Cardiac muscle cell (in vitro differentiated cells and primary cell): Measurements from ENCODE around the gene PRR19. TPM values are rescaled to one million over a fixed set of nuclear protein-coding genes. Genes with fewer than 3 reads are reported as not detected.

ENCODE experiments used
- DNase-seq, 2 donors: peaks; one replicate each; pipeline versions ENCODE4 v3.0.0 to v3.0.0-alpha.2; 2010 to 2017; ENCODE audit warnings: low read depth in 1 of 2, low spot score in 1 of 2
- H3K27ac ChIP-seq: fragments of 200-600 bp; sonication (generic); 2 replicates; pipeline ENCODE4 v1.5.1; 2016
- H3K27me3 ChIP-seq: fragments of 200-600 bp; sonication (generic); 2 replicates; pipeline ENCODE4 v1.6.0; 2016; ENCODE audit warnings: control low read depth
- H3K36me3 ChIP-seq: fragments of 200-600 bp; sonication (generic); 2 replicates; pipeline ENCODE4 v1.5.1; 2016; ENCODE audit warnings: control low read depth
- H3K4me1 ChIP-seq: fragments of 200-600 bp; sonication (generic); 2 replicates; pipeline ENCODE4 v1.8.1; 2017; ENCODE audit warnings: low read depth, mild to moderate bottlenecking, mixed run types
- H3K4me3 ChIP-seq: fragments of 200-600 bp; sonication (generic); 2 replicates; pipeline ENCODE4 v1.5.1; 2016; ENCODE audit warnings: mild to moderate bottlenecking
- H3K9me3 ChIP-seq: fragments of 200-600 bp; sonication (generic); 2 replicates; pipeline ENCODE4 v1.5.1; 2017; ENCODE audit warnings: low read depth, mild to moderate bottlenecking, control low read depth
- CTCF ChIP-seq: IDR thresholded peaks from 2 replicates; pipeline ENCODE4 v1.5.1; 2012; ENCODE audit warnings: low read depth, mild to moderate bottlenecking, low read length
- polyA plus RNA-seq: library from polyadenylated mRNA; unstranded; fragments of >200 nt; fragmentation: Nextera tagmentation; extraction: Ambion mirVana; gene quantifications from 2 replicates; pipeline ENCODE4 v1.2.1, GENCODE V29; 2016
- total RNA-seq: library from RNA; depleted of rRNA; stranded (reverse); fragments of >200 nt; gene quantifications from 2 replicates; pipeline ENCODE4 v1.2.3, GENCODE V29; 2016

The PRR19 gene
- total and polyA plus RNA-seq, 2 experiments from 2014 or later, result 1.4 to 2.9 TPM

DNA sequence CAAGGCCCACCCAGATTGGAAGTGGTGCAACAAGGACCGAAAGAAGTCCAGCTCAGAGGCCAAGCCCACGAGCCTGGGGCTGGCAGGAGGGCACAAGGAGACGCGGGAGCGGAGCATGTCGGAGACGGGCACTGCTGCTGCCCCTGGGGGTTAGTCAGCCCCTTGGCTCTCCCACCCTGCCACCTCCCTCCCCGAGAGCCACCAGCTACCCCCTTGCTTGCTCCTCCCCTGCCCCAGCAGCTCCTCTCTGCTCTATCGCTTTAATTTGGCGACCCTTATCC lies 14.2 kb upstream of the PRR19 start:
- H3K27ac ChIP-seq, result no peak overlapping the region
- no peak overlapping the region for H3K4me3 ChIP-seq
- TF ChIP-seq CTCF, result no peak
- no peaks in the 10 kb centered on the region for H3K27me3 ChIP-seq
- H3K36me3 ChIP-seq, result peaks cover 38% of the 10 kb centered on the region
- H3K9me3 ChIP-seq, result no peaks in the 10 kb centered on the region
- no peak for DNase-seq
- peaks cover 13% of the 10 kb centered on the region for H3K4me1 ChIP-seq

DNA sequence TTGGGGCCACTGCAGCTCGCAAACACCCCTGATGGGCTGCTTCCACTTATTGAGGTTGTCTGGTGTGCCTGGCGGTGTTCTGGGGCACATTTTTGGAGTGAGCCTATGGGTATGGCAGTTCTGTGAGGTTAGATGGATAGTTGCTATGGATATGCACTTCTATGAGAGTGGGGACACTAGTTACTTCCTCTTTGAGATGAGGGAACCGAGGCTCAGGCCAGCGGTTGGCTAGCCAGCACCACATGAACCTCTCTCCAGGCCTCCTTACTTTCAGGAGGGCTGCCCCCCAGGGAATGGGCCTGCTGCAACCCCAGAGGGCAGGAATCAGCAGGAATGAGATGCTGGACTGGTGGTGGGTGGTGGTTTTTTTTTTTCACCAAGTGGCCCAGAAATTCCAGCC lies 13.5 kb upstream of the PRR19 start:
- no peak for TF ChIP-seq CTCF
- Histone ChIP-seq H3K36me3 (peaks cover 42% of the 10 kb centered on the region), H3K4me3 (no peak overlapping the region), H3K4me1 (peaks cover 7% of the 10 kb centered on the region), H3K27me3 (no peaks in the 10 kb centered on the region), H3K9me3 (no peaks in the 10 kb centered on the region), H3K27ac (no peak overlapping the region)
- DNase-seq, result no peak

DNA sequence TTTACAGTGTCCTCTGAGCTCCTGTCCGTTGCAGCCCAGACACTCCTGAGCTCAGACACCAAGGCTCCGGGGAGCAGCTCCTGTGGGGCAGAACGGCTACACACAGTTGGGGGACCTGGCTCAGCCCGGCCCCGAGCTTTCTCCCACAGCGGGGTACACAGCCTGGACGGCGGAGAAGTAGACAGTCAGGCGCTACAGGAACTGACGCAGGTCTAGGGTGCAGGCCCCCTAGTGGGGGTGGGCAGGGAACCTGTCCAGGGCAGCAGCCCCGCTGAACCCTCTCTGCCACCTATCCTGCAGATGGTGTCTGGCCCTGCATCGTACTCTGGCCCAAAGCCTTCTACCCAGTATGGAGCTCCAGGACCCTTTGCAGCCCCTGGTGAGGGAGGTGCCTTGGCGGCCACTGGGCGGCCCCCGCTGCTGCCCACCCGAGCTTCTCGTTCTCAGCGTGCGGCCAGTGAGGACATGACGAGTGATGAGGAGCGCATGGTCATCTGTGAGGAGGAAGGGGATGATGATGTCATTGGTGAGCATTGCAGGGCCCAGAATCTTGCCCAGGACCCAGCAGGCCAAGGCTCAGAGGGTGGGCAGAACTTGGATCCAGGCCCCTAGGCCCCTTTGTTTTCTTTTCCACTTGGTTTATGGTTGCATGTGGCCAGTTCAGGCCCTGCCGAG lies 12.9 kb upstream of the PRR19 start:
- no peak for DNase-seq
- no peak overlapping the region for H3K27ac ChIP-seq
- no peaks in the 10 kb centered on the region for H3K27me3 ChIP-seq
- no peaks in the 10 kb centered on the region for H3K9me3 ChIP-seq
- H3K4me1 ChIP-seq, result peaks cover 7% of the 10 kb centered on the region
- no peak overlapping the region for H3K4me3 ChIP-seq
- no peak for TF ChIP-seq CTCF
- H3K36me3 ChIP-seq, result peaks cover 42% of the 10 kb centered on the region

DNA sequence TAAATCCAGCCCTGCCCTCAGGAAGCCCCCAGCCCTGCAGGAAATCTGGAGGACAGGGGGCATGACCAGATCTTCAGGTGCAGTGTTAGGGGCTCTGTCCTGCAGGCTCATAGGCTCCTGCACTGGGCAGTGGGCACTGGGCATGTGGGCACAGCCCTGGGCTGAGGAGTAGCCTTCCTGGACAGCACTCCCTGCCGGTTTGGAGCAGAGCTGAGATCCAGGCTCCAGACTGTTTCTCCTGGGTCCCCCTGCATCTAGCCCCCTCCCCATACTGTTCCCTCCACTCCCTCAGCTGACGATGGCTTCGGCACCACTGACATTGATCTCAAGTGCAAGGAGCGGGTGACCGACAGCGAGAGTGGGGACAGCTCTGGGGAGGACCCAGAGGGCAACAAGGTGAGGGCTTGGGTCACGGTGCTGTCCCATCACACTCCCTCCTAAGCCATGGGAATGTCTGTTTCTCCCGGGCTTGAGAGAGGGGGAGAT lies 12.3 kb upstream of the PRR19 start:
- TF ChIP-seq CTCF, result no peak
- no peak for DNase-seq
- H3K27me3 ChIP-seq, result no peaks in the 10 kb centered on the region
- H3K36me3 ChIP-seq, result peaks cover 42% of the 10 kb centered on the region
- H3K4me3 ChIP-seq, result no peak overlapping the region
- H3K27ac ChIP-seq, result no peak overlapping the region
- H3K9me3 ChIP-seq, result no peaks in the 10 kb centered on the region
- peaks cover 7% of the 10 kb centered on the region for H3K4me1 ChIP-seq

DNA sequence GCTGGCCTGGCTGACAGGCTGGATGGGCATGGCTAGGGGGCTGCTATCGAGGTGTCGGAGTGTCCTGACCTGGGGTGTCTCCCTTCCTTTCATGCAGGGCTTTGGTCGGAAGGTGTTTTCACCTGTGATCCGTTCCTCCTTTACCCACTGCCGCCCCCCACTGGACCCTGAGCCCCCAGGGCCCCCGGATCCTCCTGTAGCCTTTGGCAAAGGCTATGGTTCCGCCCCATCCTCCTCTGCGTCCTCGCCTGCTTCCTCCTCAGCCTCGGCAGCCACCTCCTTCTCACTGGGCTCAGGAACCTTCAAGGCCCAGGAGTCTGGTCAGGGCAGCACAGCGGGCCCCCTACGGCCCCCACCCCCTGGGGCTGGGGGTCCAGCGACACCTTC lies 11.8 kb upstream of the PRR19 start:
- no peak for DNase-seq
- Histone ChIP-seq H3K4me3 (no peak overlapping the region), H3K36me3 (peaks cover 42% of the 10 kb centered on the region), H3K4me1 (peaks cover 4% of the 10 kb centered on the region), H3K9me3 (no peaks in the 10 kb centered on the region), H3K27me3 (no peaks in the 10 kb centered on the region), H3K27ac (no peak overlapping the region)
- no peak for TF ChIP-seq CTCF
